Spleen (tissue), 13 donors: ENCODE data around the gene PSMC2. TPM values are rescaled to one million over a fixed set of nuclear protein-coding genes. Genes with fewer than 3 reads are reported as not detected.
A peak's percentile ranks its signal among the peaks of the same experiment; 100 is the strongest.

Experiments
- DNase-seq: peaks from one replicate; pipeline ENCODE4 v3.0.0-alpha.2; 2020
- H3K27ac ChIP-seq, 8 donors: fragments of 200-600 bp; sonication (generic) in 7 of 8; 1 replicate in 4 of 8; 2 replicates in 4 of 8; pipeline versions ENCODE4 v1.5.0 to v1.8.0; 2016 to 2021; ENCODE audit warnings: inconsistent platforms in 4 of 8, mild to moderate bottlenecking in 4 of 8, moderate library complexity in 1 of 8
- H3K27me3 ChIP-seq, 7 donors: fragments of 200-600 bp; sonication (generic) in 6 of 7; replicated peaks in 1 of 7; 1 replicate in 4 of 7; 2 replicates in 3 of 7; pipeline versions ENCODE4 v1.5.0 to v1.8.0; 2016 to 2021; ENCODE audit warnings: inconsistent platforms in 3 of 7, mild to moderate bottlenecking in 1 of 7
- H3K36me3 ChIP-seq, 6 donors: fragments of 200-600 bp; sonication (generic) in 5 of 6; 1 replicate in 4 of 6; 2 replicates in 2 of 6; pipeline versions ENCODE4 v1.5.0 to v1.8.0; 2016 to 2021; ENCODE audit warnings: inconsistent platforms in 2 of 6
- H3K4me1 ChIP-seq, 6 donors: fragments of 200-600 bp; sonication (generic) in 5 of 6; 1 replicate in 3 of 6; 2 replicates in 3 of 6; pipeline versions ENCODE4 v1.5.0 to v1.8.0; 2016 to 2021; ENCODE audit warnings: inconsistent platforms in 3 of 6
- H3K4me3 ChIP-seq, 8 donors: fragments of 200-600 bp; sonication (generic) in 7 of 8; 1 replicate in 4 of 8; 2 replicates in 4 of 8; pipeline versions ENCODE4 v1.5.0 to v1.8.0; 2016 to 2021; ENCODE audit warnings: inconsistent platforms in 4 of 8, mild to moderate bottlenecking in 4 of 8, moderate library complexity in 2 of 8
- H3K9me3 ChIP-seq, 8 donors: fragments of 200-600 bp; sonication (generic) in 7 of 8; 1 replicate in 4 of 8; 2 replicates in 4 of 8; pipeline versions ENCODE4 v1.5.0 to v1.8.0; 2016 to 2021; ENCODE audit warnings: inconsistent platforms in 4 of 8
- POLR2A ChIP-seq, 3 donors: fragments of 450-650 bp; IDR thresholded peaks; one replicate each; pipeline ENCODE4 v1.5.1; 2017; ENCODE audit warnings: antibody characterized with exemption in 3 of 3, mild to moderate bottlenecking in 1 of 3
- POLR2AphosphoS5 ChIP-seq, 3 donors: sonication (generic); formaldehyde crosslinking; IDR thresholded peaks; one replicate each; pipeline ENCODE4 v1.5.1; 2017; ENCODE audit warnings: antibody characterized with exemption in 3 of 3
- WGBS, 5 donors: extraction: QIAGEN DNeasy Blood & Tissue Kit in 3 of 5; methylation state at CpG; one replicate each; pipeline versions ENCODE4 v1.1.5 to v1.1.7; 2013 to 2018; 5-methylcytosine and 5-hydroxymethylcytosine counted together
- intact Hi-C: fragments of 100-400 bp; cut with DNase I; formaldehyde crosslinking; loops from one replicate; pipeline ENCODE4 v1.15.0; 2023; ENCODE audit warnings: low total_unique reads
- long read RNA-seq, 2 donors: transcript quantifications; one replicate each; lab custom pipeline, GENCODE V29; 2026
- polyA plus RNA-seq, 3 donors: library from polyadenylated mRNA; stranded (reverse); fragments of 200-250 nt; gene quantifications; one replicate each; pipeline ENCODE4 v1.2.1, GENCODE V29; 2013
- total RNA-seq, 7 donors: library from RNA; depleted of rRNA in 3 of 7; stranded (reverse); fragments of >200 nt in 3 of 7; fragmentation: NEBNext Ultra II Directional in 4 of 7; extraction: Animal tissue kit (Norgen Biotek cat#: 25700) in 4 of 7; gene quantifications; one replicate each; pipeline versions ENCODE4 v1.1.0 to v1.2.1, GENCODE V29; 2016 to 2021
- TF ChIP-seq, protein P1 (sequence below), 11 experiments: fragments of 200-600 bp in 7 of 11; fragments of 450-650 bp in 4 of 11; sonication (generic) in 4 of 11; IDR thresholded peaks in 8 of 11; conservative IDR thresholded peaks in 3 of 11; 1 replicate in 7 of 11; 2 replicates in 4 of 11; pipeline versions ENCODE4 v1.4.0 to v1.8.0; 2016 to 2021; ENCODE audit warnings: antibody characterized with exemption in 11 of 11, inconsistent platforms in 4 of 11, mild to moderate bottlenecking in 1 of 11
- donor health status: healthy with polysubstance abuse.
- donor health status: DM: no; HTN: no; CAD: no; lungs with moderate emphysema.
- donor health status: DM: no; HTN: no; CAD: no.
- donor health status: Bipolar disorder and iron deficiency.
- donor health status: healthy.
- donor health status: DM: no; HTN: no; CAD: no.
- donor health status: DM: yes; HTN: yes; CAD: no.

PSMC2 gene
- total RNA-seq (100 to 1,000 TPM in 2 of 7 donors, 10 to 100 TPM in 5; 62.6 to 102 (median 87.4) TPM), polyA plus RNA-seq (10 to 100 TPM; 72.2 to 97.1 (median 77.4) TPM)
- long read RNA-seq, donor 1, transcript PSMC2-201 (12 exons, 2,637 nt), result major isoform, 29 of 40 reads
- long read RNA-seq, donor 1, partial matches to known transcripts, result 11 of 40 reads
- long read RNA-seq, donor 1, other reads (novel, unspliced or antisense), result 0 of 40 reads
- long read RNA-seq, donor 2, transcript PSMC2-201 (12 exons, 2,637 nt), result major isoform, 31 of 50 reads
- long read RNA-seq, donor 2, partial matches to known transcripts, result 19 of 50 reads
- long read RNA-seq, donor 2, other reads (novel, unspliced or antisense), result 0 of 50 reads

DNA sequence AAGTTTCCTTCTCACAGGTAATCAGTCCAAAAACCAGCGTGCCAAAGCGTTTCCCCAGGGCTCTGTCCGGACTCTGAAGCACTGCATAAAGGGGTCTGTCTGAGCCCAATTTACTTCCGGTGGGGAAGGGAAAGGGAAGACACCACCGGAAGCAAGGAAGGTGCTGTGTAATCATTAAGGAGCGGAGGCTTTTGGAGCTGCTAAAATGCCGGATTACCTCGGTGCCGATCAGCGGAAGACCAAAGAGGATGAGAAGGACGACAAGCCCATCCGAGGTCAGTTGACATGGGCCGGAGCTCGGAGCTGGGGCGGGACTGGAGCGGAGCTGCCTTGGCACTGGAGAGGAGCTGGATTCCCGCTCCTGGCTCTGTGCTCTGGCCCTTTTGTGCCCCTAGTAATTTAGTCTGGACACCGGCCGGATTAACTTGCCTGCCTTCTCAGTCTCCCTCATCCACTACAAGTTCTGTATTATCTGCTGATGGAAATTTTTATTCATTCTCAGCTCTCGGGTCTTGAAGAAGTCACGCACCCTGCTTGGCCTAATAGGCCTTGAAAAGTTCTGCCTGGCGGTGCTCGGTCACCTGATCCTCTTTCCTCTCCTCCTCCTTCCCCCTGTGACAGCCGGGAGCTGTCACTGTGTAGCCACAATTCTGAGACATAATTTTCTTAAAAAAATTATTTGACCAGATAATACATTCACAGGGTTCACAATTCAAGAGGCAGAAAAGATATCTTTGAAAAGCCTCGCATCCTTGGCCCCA lies at the start of gene PSMC2:
TSS of gene PSMC2 (plus strand) at position 137 of the 761 bp plus-strand sequence. CDS start at position 206, 69 bp downstream.
- TF ChIP-seq POLR2A (IDR thresholded peaks at IDR 0.05), result peak in 1 of 3 donors; percentile 18
- TF ChIP-seq, protein P1, sequence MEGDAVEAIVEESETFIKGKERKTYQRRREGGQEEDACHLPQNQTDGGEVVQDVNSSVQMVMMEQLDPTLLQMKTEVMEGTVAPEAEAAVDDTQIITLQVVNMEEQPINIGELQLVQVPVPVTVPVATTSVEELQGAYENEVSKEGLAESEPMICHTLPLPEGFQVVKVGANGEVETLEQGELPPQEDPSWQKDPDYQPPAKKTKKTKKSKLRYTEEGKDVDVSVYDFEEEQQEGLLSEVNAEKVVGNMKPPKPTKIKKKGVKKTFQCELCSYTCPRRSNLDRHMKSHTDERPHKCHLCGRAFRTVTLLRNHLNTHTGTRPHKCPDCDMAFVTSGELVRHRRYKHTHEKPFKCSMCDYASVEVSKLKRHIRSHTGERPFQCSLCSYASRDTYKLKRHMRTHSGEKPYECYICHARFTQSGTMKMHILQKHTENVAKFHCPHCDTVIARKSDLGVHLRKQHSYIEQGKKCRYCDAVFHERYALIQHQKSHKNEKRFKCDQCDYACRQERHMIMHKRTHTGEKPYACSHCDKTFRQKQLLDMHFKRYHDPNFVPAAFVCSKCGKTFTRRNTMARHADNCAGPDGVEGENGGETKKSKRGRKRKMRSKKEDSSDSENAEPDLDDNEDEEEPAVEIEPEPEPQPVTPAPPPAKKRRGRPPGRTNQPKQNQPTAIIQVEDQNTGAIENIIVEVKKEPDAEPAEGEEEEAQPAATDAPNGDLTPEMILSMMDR (IDR thresholded peaks at IDR 0.05 in 8 of 11, conservative IDR thresholded peaks at IDR 0.05 in 3 of 11), result no peak
- peak; percentile 80 to 87 (median 85) for TF ChIP-seq POLR2AphosphoS5 (IDR thresholded peaks at IDR 0.05)
- 0 to 1% (median 1%) methylated on average over 25 of the region's 25 CpGs for WGBS, 5 donors

DNA sequence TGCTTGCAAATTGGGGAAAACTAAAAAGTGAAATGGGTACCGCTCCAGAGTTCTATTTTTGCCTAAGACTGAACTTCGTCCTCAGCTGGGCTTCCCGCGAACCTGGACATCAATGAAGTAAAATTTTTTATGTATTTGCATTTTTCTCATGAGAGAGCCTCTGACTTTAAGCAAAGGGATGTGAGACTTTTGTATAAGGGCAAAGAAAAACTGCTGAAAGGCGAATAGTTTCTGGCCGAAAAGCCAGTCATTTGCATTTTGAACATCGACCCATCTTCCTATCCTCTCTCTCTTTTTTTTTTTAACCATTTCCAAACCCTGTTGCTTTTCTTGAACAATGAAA lies 49.6 kb upstream of the PSMC2 start:
- Histone ChIP-seq H3K9me3 (no peaks in the 10 kb centered on the region), H3K36me3 (peaks cover 2 to 43% (median 37%) of the 10 kb centered on the region in 6 donors), H3K27me3 (no peaks in the 10 kb centered on the region), H3K4me3 (peak overlapping the region; percentile 69 to 99 (median 93)), H3K27ac (peak overlapping the region; percentile 82 to 93 (median 88)), H3K4me1 (peaks cover 15 to 58% (median 31%) of the 10 kb centered on the region in 6 donors)
- WGBS, 5 donors, result 1 to 2% (median 1%) methylated on average over 7 of the region's 7 CpGs
- DNase-seq, result no peak
- intact Hi-C loops, result no loop called here
- TF ChIP-seq POLR2A (IDR thresholded peaks at IDR 0.05), result no peak
- no peak for TF ChIP-seq POLR2AphosphoS5 (IDR thresholded peaks at IDR 0.05)
- TF ChIP-seq, protein P1 (IDR thresholded peaks at IDR 0.05 in 8 of 11, conservative IDR thresholded peaks at IDR 0.05 in 3 of 11), result no peak

More for the DNA sequence above, at the start of gene PSMC2:
- peak within 1 kb of the TSS; percentile 53 to 94 (median 90) for H3K27ac ChIP-seq
- H3K36me3 ChIP-seq, result peaks cover 0 to 21% (median 3%) of the 10 kb centered on the region in 6 donors
- H3K4me1 ChIP-seq, result peaks cover 37 to 93% (median 75%) of the 10 kb centered on the region in 6 donors
- no peaks in the 10 kb centered on the region for H3K9me3 ChIP-seq
- intact Hi-C loops, result no loop called here
- peak within 1 kb of the TSS; percentile 66 to 91 (median 78) for H3K4me3 ChIP-seq
- no peaks in the 10 kb centered on the region for H3K27me3 ChIP-seq
- peak; percentile 86 for DNase-seq

DNA sequence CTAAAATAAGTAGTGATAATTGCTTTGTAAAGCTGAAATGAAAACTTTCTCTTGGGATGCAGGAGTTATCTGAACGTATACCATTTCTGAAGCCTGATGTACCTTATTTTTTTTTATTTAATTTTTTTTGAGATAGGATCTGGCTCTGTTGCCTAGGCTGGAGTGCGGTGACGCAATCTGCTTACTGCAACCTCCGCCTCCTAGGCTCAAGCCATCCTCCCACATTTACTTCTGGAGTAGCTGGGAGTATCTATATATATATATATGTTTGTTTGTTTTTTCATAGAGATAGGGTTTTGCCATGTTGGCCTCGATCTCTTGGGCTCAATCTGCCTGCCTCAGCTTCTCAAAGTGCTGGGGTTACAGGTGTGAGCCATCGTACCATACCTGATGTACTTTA lies 47.8 kb upstream of the PSMC2 start:
- Histone ChIP-seq H3K27ac (no peak overlapping the region), H3K27me3 (no peaks in the 10 kb centered on the region), H3K4me3 (no peak overlapping the region), H3K9me3 (no peaks in the 10 kb centered on the region), H3K4me1 (peaks cover 15 to 62% (median 31%) of the 10 kb centered on the region in 6 donors), H3K36me3 (peaks cover 2 to 61% (median 55%) of the 10 kb centered on the region in 6 donors)
- WGBS, 5 donors, result 86 to 96% (median 92%) methylated on average over 6 of the region's 6 CpGs
- DNase-seq, result no peak
- TF ChIP-seq, protein P1 (IDR thresholded peaks at IDR 0.05 in 8 of 11, conservative IDR thresholded peaks at IDR 0.05 in 3 of 11), result no peak
- TF ChIP-seq POLR2A (IDR thresholded peaks at IDR 0.05) (no peak), POLR2AphosphoS5 (IDR thresholded peaks at IDR 0.05) (no peak)
- intact Hi-C loops, result no loop called here

DNA sequence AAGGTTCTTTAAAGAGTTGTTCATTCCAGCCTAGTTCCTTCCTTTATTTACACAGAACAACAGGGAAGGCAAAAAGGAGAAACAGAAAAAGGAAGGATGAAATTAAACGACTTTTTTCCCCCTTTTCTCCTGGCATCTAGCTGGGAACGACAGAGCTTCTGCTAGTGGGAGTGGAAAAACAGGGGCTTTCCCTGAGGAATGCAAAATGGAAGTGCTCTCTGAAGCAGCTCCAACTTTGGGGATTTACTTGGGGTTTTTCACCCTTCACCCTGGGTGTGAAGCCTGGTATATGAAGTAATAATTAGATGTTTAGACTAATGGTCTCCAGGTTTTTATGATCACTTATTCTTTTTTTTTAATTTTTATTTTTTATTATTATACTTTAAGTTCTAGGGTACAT lies 46.0 kb upstream of the PSMC2 start:
- intact Hi-C loops, result no loop called here
- Histone ChIP-seq H3K9me3 (no peaks in the 10 kb centered on the region), H3K27me3 (no peaks in the 10 kb centered on the region), H3K36me3 (peaks cover 2 to 79% (median 70%) of the 10 kb centered on the region in 6 donors), H3K27ac (no peak overlapping the region), H3K4me1 (peaks cover 15 to 64% (median 31%) of the 10 kb centered on the region in 6 donors), H3K4me3 (no peak overlapping the region)
- TF ChIP-seq, protein P1 (IDR thresholded peaks at IDR 0.05 in 8 of 11, conservative IDR thresholded peaks at IDR 0.05 in 3 of 11), result no peak
- no peak for TF ChIP-seq POLR2A (IDR thresholded peaks at IDR 0.05)
- no peak for TF ChIP-seq POLR2AphosphoS5 (IDR thresholded peaks at IDR 0.05)
- WGBS, 5 donors, result 21 to 44% (median 34%) methylated on average over 2 of the region's 2 CpGs
- DNase-seq, result no peak
